ENCODE measurements around the gene NFATC1.

Gene NFATC1

GRCh38 chr18:79432376-79433120 is 36.8 kb downstream of the NFATC1 start:
- H3K4me3 ChIP-seq (ENCODE audit: low read depth, low read length): no peak overlapping the region
- ChIA-PET CTCF (no interaction called here), POLR2A (no interaction called here)
- TF ChIP-seq, protein P1, sequence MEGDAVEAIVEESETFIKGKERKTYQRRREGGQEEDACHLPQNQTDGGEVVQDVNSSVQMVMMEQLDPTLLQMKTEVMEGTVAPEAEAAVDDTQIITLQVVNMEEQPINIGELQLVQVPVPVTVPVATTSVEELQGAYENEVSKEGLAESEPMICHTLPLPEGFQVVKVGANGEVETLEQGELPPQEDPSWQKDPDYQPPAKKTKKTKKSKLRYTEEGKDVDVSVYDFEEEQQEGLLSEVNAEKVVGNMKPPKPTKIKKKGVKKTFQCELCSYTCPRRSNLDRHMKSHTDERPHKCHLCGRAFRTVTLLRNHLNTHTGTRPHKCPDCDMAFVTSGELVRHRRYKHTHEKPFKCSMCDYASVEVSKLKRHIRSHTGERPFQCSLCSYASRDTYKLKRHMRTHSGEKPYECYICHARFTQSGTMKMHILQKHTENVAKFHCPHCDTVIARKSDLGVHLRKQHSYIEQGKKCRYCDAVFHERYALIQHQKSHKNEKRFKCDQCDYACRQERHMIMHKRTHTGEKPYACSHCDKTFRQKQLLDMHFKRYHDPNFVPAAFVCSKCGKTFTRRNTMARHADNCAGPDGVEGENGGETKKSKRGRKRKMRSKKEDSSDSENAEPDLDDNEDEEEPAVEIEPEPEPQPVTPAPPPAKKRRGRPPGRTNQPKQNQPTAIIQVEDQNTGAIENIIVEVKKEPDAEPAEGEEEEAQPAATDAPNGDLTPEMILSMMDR (IDR thresholded peaks at IDR 0.05; ENCODE audit: insufficient read depth, low read length, missing control alignments): no peak
- no peak for DNase-seq (ENCODE audit: low read depth, low spot score)

DNA sequence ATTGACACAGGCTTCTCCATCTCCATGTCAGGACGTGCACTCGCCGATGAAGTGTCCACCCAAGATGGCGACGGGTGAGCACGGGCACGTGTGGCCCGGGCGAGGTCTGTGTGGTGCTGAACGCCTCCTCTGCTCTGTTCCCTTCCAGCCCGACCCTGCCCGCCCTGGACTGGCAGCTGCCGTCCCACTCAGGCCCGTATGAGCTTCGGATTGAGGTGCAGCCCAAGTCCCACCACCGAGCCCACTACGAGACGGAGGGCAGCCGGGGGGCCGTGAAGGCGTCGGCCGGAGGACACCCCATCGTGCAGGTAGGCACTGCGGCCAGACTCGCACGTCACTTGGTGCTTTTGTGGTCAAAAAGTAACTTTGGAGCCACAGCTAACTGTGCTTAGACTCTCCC is 37.7 kb downstream of the NFATC1 start:
- TF ChIP-seq, protein P1 (IDR thresholded peaks at IDR 0.05; ENCODE audit: insufficient read depth, low read length, missing control alignments): no peak
- H3K4me3 ChIP-seq (ENCODE audit: low read depth, low read length): no peak overlapping the region
- CTCF ChIA-PET: no interaction called here
- DNase-seq (ENCODE audit: low read depth, low spot score): no peak
- POLR2A ChIA-PET: no interaction called here

DNA sequence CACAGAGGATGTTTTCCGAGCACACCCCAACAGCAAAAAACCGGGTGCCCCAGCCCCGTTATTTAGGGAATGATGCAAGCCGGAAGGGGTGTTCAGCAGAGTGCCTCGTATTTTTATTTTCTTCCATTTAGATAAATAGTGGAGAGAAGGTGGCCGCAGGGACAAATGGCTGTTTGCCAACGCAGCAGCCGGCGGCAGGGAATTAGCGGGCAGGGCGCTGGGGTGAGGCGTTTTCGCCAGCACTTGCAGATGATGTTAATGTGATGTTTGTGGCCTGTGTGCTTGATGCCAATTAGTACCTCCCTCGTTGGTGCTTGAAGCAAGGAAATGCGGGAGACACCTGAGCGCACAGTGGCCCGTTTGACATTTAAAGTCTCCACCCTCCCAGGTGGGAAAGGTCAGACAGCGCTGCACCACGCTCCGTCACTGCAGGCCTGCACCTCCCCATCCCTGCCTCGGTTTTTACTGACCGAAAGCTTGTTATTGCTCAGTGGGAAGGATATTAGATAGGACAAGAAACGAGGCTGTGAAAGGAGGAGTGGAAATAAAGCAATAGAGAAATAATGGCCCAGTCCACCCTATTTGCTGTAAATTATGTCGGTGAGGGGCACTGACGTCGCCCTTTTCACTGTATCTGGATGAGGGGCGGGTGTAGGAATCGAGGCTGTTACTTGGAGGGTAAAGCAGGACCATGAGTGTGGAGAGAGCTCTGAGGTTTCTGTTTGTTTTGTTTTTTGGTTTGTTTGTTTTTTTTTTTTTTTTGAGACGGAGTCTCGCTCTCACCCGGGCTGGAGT is 39.1 kb downstream of the NFATC1 start:
- TF ChIP-seq, protein P1 (IDR thresholded peaks at IDR 0.05; ENCODE audit: insufficient read depth, low read length, missing control alignments): no peak
- ChIA-PET CTCF (no interaction called here), POLR2A (no interaction called here)
- DNase-seq (ENCODE audit: low read depth, low spot score): no peak
- H3K4me3 ChIP-seq (ENCODE audit: low read depth, low read length): no peak overlapping the region

DNA sequence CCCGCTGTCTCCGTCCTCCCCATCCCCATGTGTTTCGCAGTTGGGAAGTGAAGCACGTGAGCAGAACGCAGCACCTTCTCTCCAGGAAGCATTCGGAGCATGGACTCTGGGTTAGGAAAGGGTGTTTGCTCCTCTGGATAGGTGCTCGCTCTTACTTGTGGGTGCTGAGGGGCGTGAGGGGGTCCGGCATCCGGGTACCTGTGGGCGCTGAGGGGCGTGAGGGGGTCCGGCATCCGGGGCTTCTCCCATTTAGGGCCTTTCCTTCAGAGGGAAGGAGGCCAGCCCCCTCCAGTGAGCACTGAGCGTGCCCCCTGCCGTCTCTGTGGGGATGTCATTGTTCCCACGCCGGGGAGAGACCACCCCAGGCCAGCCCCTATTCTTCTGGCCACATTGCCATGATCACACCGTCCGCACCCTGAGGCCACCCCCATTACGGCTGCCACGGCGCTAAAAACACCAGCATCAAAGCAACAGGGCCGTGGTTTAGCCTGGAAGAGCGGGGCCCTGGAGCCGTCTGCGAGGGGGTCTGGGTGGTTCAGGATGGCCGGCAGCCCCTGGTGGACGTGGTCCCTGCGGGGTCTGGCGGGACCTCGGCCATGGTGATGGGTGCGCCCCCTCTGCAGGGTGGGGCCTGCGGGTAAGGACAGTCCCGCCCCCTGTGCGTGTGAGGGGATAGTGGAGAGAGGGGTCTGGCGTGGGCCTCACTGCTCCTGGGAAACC is 41.0 kb downstream of the NFATC1 start:
- TF ChIP-seq, protein P1 (IDR thresholded peaks at IDR 0.05; ENCODE audit: insufficient read depth, low read length, missing control alignments): no peak
- DNase-seq (ENCODE audit: low read depth, low spot score): no peak
- ChIA-PET POLR2A (no interaction called here), CTCF (no interaction called here)
- no peak overlapping the region for H3K4me3 ChIP-seq (ENCODE audit: low read depth, low read length)

DNA sequence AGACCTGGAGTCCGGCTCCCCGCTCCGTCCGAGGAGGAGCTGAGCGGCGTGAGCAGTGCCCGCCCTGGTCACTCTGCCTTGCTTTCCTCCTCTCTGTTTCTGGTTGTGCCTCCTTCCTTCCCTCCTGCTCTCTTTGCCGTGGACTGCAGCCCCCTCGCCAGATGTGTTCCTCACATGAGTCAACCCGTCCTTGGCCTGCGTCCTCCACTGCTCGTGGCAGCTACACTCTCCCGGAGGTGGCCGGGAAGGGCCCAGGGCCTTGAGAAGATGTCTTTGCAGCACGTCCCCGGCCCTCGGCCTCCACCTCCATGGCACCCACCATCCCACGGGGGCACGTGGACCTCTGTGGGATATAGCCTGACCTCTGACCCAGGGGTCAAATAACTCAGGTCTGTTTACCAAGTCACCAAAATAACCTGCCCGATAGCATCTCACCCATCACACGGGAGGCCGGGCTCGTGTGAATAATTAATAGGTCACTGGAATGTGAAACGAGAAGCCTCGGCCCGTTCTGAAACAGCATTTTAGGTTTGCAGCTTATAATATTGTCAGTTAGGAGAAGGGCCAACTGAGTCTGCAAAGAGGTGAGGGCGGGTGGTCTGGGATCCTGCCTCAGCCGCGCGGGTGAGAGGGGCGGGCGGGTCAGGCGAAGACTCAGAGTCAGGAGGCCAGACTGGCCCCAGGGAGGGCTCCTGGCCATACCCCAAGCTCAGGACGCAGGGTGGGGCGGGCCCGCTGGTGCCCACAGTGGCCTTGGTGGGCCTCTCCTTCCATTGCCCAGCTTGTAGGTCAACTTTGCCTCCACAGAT is 42.6 kb downstream of the NFATC1 start:
- ChIA-PET CTCF (interaction anchor here (1.7 kb wide), 1 partner anchor 59 kb away, joined by 9 read pairs; no protein-coding TSS in a partner anchor), POLR2A (no interaction called here)
- TF ChIP-seq, protein P1 (IDR thresholded peaks at IDR 0.05; ENCODE audit: insufficient read depth, low read length, missing control alignments): no peak
- no peak for DNase-seq (ENCODE audit: low read depth, low spot score)
- H3K4me3 ChIP-seq (ENCODE audit: low read depth, low read length): no peak overlapping the region

Data from AG04449 (cell line).